ENCODE data around the gene TNNI3.
"Not testable (repeated sequence)": the region's sequence is repeated elsewhere in the genome, so short reads cannot be mapped to it uniquely, and the experiment has no call there.

The TNNI3 gene

GRCh38 chr19:55173186-55173713, 15.7 kb upstream of the TNNI3 start:
- H3K4me3 ChIP-seq (ENCODE audit: low read depth, low read length): peak overlapping the region; percentile 50

GRCh38 chr19:55172741-55173140, 15.2 kb upstream of the TNNI3 start:
- H3K4me3 ChIP-seq (ENCODE audit: low read depth, low read length): peak overlapping the region; percentile 50

GRCh38 chr19:55172318-55172717, 14.8 kb upstream of the TNNI3 start:
- H3K4me3 ChIP-seq (ENCODE audit: low read depth, low read length): not testable (repeated sequence)

GRCh38 chr19:55171440-55171839, 13.9 kb upstream of the TNNI3 start:
- H3K4me3 ChIP-seq (ENCODE audit: low read depth, low read length): no peak overlapping the region

GRCh38 chr19:55169136-55169535, 11.6 kb upstream of the TNNI3 start:
- no peak overlapping the region for H3K4me3 ChIP-seq (ENCODE audit: low read depth, low read length)

- H3K4me3 ChIP-seq (ENCODE audit: low read depth, low read length): peak within 1 kb of the TSS; percentile 60
Measured at GRCh38 chr19:55166530-55167268, 9.2 kb upstream of the TNNI3 start, which contains the start of gene DNAAF3. Gene DNAAF3, minus strand, starts transcription at chr19:55166613. Its CDS starts 200 bp downstream, at chr19:55166413.

GRCh38 chr19:55165952-55166529, 8.5 kb upstream of the TNNI3 start:
- H3K4me3 ChIP-seq (ENCODE audit: low read depth, low read length): peak overlapping the region; percentile 60

GRCh38 chr19:55161571-55162322, 4.2 kb upstream of the TNNI3 start:
- H3K4me3 ChIP-seq (ENCODE audit: low read depth, low read length): no peak overlapping the region

GRCh38 chr19:55160986-55161365, 3.4 kb upstream of the TNNI3 start:
- peak overlapping the region; percentile 8 for H3K4me3 ChIP-seq (ENCODE audit: low read depth, low read length)

- H3K4me3 ChIP-seq (ENCODE audit: low read depth, low read length): no peak overlapping the region
Measured at GRCh38 chr19:55160128-55160985, 2.8 kb upstream of the TNNI3 start.

GRCh38 chr19:55158848-55159749, 1.6 kb upstream of the TNNI3 start:
- no peak overlapping the region for H3K4me3 ChIP-seq (ENCODE audit: low read depth, low read length)

- H3K4me3 ChIP-seq (ENCODE audit: low read depth, low read length): no peak overlapping the region
Measured at GRCh38 chr19:55158423-55158822, 891 bp upstream of the TNNI3 start.

GRCh38 chr19:55156202-55157063, 1.1 kb downstream of the TNNI3 start:
- H3K4me3 ChIP-seq (ENCODE audit: low read depth, low read length): peak overlapping the region; percentile 44

- peak overlapping the region; percentile 44 for H3K4me3 ChIP-seq (ENCODE audit: low read depth, low read length)
Measured at GRCh38 chr19:55155784-55156183, 1.7 kb downstream of the TNNI3 start.

GRCh38 chr19:55153652-55154264, 3.8 kb downstream of the TNNI3 start:
- no peak overlapping the region for H3K4me3 ChIP-seq (ENCODE audit: low read depth, low read length)

GRCh38 chr19:55152017-55152416, 5.5 kb downstream of the TNNI3 start:
- H3K4me3 ChIP-seq (ENCODE audit: low read depth, low read length): no peak overlapping the region

GRCh38 chr19:55149078-55150003, 8.2 kb downstream of the TNNI3 start, which contains the start of gene TNNT1:
Gene TNNT1, minus strand, starts transcription at chr19:55149206. Its CDS starts 2,049 bp downstream, at chr19:55147157.
- no peak within 1 kb of the TSS for H3K4me3 ChIP-seq (ENCODE audit: low read depth, low read length)

Measured in iPS-11a (cell line).